ENCODE measurements around the gene SV2A.
"Not testable (repeated sequence)": the region's sequence is repeated elsewhere in the genome, so short reads cannot be mapped to it uniquely, and the experiment has no call there.

DNA sequence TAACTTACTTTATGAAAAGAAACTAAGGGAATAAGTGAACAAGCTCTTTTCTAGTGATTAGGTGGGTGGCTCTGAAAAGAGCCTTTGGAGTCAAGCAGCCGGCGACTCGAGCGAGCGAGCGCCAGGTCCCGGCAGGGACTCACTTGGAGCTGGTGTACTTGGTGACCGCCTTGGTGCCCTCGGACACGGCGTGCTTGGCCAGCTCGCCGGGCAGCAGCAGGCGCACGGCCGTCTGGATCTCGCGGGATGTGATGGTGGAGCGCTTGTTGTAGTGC is 31.6 kb downstream of the SV2A start:
- TF ChIP-seq, protein P1, sequence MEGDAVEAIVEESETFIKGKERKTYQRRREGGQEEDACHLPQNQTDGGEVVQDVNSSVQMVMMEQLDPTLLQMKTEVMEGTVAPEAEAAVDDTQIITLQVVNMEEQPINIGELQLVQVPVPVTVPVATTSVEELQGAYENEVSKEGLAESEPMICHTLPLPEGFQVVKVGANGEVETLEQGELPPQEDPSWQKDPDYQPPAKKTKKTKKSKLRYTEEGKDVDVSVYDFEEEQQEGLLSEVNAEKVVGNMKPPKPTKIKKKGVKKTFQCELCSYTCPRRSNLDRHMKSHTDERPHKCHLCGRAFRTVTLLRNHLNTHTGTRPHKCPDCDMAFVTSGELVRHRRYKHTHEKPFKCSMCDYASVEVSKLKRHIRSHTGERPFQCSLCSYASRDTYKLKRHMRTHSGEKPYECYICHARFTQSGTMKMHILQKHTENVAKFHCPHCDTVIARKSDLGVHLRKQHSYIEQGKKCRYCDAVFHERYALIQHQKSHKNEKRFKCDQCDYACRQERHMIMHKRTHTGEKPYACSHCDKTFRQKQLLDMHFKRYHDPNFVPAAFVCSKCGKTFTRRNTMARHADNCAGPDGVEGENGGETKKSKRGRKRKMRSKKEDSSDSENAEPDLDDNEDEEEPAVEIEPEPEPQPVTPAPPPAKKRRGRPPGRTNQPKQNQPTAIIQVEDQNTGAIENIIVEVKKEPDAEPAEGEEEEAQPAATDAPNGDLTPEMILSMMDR (IDR thresholded peaks at IDR 0.05) = not testable (repeated sequence)
- not testable (repeated sequence) for TF ChIP-seq EZH2 (IDR thresholded peaks at IDR 0.05; ENCODE audit: borderline replicate concordance, insufficient read depth, low read depth, low read length, poor library complexity, severe bottlenecking)

Data from B cell (primary cell).